Stimulated activated CD4-positive, alpha-beta T cell treated with anti-CD3 and anti-CD28 coated beads, Interleukin-12 subunit alpha, Interleukin-12 subunit beta, amount 100 ng/mL, for 4 hours (primary cell): ENCODE data around the gene RELT.
"Not testable (repeated sequence)": the region's sequence is repeated elsewhere in the genome, so short reads cannot be mapped to it uniquely, and the experiment has no call there.

ENCODE experiments used
- DNase-seq: peaks from one replicate; pipeline ENCODE4 v3.0.0-alpha.2; 2020

RELT gene

DNA sequence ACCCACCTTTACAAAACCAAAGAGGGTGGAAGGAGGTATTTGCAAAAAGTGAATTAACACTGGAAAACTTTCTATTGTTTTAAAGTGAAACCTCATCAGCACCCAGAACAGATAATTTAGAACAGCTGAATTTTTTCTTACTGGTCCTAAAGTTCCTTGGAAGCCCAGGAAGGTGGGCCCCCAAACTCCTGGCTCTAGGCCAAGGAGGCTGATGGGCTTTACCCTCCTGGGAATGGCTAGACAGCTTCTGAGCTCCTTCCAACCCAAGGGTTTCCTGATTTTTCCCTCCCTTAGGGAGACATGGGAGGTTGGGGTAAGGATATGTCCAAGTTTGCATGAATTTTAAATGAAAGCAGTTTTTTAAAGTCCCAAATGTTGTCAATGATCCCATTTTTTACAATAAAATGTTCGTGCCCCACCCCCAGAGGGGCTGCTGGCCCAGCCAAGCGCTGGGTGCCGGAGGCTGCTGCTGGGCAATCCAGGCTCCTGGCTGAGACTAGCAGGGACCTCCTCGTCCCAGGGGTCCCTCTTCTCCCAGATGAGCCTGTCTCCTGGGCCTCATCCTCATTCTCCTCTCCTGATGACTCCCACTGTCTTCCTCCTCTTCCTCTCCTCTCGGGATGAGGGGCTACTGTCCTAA lies 28.4 kb downstream of the RELT start:
- DNase-seq, result no peak

DNA sequence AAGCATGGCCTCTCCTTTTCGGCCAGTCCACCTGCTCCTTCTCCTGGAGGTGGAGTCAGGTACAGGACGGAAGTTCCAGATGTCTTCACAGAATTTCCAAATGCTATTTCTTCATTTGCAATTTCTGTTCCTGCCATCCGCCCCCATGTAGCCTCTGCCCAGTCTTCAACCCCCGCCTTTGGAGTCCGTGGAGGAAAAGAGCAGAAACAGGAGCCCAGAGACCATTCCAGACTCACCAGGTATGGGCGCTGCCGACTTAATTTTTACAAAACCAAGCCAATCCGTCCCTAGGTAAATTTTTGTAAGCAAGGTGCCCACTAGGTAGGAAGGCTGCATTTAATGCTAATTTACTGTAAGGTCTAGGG lies 28.9 kb downstream of the RELT start:
- DNase-seq, result no peak

DNA sequence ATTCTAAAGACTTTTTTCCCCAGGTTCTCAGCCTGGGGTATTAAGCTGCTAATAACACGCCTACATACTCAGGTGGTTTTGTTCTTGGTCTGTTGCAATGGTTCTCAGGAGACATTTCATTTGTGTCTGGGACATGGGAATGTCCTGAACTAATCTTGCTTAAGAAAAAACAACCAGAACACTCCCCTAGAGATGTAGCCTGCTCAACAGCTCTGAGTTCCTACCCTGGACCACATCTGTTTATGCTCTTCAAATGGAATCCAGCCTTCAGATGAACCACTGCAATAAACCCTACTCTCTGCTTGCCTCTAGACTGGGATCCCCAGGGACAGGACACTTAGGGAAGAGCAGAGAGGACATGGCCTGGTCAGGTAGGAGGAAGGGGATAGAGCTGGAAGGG lies 29.9 kb downstream of the RELT start:
- no peak for DNase-seq

GRCh38 chr11:73406619-73407018 lies 30.4 kb downstream of the RELT start:
- DNase-seq, result no peak

DNA sequence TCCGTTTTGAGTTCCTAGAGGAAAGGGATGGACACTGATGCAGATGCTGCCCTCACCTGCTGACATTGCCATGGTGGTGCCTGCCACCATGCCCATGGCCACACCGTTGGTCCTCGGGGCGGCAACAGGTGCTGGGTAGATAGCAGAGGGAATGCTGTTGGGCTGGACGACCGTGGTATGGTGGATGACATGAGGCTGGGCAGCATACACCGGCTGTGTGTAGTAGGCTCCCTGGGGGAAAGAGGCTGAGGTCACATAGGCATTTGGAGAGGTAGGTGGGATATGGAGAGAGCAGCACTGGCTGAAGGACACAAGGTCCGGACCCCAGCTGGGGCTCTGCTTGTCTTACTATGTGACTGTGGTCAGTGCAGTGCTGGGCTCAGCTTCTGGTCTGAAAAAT lies 33.2 kb downstream of the RELT start:
- DNase-seq, result no peak

- DNase-seq, result no peak
These were observed 34.4 kb downstream of the RELT start for GRCh38 chr11:73410627-73411026.

GRCh38 chr11:73411031-73411430 lies 34.8 kb downstream of the RELT start:
- no peak for DNase-seq

DNA sequence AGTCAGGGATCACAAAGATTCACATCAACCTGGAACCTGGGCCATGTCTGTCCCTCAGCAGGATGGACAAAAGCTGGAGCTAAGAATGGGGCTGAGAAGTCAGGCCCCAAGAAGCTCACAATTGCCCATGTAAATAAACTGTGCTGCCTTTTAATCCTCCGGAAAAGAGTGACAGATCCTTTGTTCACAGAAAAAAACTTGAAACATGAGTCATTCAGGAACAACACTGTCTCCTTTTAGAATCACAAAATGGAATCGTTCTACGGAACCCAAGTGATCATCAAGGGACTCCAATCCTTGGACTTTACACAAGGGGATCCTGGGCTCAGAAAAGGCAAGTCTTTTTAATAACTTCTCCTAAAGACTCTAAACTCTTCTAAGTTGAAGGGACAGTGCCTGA lies 36.1 kb downstream of the RELT start:
- no peak for DNase-seq

- no peak for DNase-seq
These were observed 37.1 kb downstream of the RELT start for GRCh38 chr11:73413256-73413655.

DNA sequence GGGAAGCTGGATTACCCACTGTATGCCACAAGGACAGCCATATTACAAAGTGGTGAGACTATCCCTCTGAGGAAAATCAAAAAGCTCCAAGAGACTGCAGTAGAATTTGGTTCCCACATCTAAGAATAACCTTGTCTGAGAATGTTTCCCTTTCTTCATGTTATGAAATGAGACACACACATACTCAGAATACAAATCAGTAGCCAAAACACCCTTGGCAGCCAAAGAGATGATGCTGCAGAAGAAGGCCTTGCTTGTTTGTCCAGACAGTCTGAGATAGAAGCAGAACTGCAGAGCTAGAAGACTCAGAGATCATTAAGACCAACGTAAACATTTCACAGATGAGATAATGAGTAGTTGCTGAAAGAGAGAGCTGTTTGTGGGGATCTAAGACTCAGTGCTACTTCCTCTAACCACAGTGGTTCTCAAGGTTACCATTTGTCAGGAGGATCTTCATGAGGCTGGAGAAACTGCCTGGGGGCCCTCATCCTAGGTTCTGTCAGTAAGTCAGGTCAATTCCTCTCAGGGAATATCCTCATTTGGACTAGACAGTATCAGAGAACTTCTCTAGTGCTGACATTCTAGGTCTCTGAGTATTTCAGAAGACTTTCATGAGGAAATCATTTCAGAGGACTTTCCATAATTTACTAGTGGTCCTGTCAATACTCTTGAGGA lies 38.9 kb downstream of the RELT start:
- DNase-seq, result no peak

GRCh38 chr11:73415854-73416615 lies 39.8 kb downstream of the RELT start:
- DNase-seq, result no peak

DNA sequence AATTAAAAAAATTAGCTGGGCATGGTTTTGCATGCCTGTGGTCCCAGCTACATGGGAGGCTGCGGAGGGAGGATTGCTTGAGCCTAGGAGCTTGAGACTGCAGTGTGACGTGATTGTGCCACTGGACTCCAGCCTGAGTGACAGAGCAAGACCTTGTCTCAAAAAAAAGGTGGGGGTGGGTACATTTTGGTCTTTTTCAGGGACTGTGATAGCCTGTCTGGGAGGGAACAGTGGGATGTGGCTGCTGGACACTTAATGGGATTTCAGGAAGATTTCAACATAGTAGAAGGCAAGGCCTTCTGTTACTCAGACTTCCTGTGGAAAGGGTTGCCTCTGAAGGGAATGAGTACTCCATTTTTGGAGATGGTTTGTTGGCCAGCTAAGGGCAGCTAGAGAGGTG lies 40.6 kb downstream of the RELT start:
- DNase-seq, result no peak

DNA sequence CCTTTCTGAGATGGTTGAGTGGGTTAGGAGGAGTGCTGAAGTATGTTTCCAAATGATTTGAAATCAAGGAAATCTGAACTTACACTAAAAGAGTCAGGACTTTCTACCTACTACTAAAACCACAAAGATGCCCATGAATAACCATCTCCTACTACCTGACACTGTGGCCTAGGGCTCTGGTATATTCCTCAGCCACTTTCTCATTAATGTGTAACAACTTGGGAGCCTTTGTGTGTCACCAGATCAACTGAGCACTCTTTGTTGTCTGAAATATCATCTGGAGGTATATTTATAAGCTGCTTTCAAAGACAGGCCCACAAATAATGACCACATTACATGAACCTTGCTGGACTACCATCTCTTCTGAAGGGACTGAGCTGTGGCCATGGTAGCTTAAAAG lies 43.9 kb downstream of the RELT start:
- DNase-seq, result no peak

DNA sequence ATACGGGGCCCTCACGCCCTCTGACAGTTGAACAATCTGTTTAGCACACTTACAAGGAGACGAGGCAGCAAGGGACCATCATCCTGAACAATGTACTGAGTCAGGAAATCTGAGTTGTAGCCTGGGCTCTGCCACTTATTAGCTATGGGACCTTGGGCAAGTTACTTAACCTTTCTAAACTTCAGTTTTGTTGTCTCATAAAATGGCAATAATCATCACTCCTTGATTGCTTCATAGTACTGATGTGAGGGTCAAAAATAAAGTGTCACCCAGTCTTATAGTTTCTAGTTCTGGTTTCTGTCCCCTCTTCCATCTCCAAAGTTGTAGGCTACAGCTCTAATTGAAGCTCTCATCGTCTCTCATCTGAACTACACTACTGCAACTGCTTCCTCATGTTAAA lies 46.7 kb downstream of the RELT start:
- DNase-seq, result no peak

- DNase-seq, result no peak
These were observed 47.3 kb downstream of the RELT start for GRCh38 chr11:73423506-73423905.

- no peak for DNase-seq
These were observed 48.9 kb downstream of the RELT start for GRCh38 chr11:73425108-73425507.

GRCh38 chr11:73426219-73426850 lies 50.1 kb downstream of the RELT start:
- DNase-seq, result no peak

DNA sequence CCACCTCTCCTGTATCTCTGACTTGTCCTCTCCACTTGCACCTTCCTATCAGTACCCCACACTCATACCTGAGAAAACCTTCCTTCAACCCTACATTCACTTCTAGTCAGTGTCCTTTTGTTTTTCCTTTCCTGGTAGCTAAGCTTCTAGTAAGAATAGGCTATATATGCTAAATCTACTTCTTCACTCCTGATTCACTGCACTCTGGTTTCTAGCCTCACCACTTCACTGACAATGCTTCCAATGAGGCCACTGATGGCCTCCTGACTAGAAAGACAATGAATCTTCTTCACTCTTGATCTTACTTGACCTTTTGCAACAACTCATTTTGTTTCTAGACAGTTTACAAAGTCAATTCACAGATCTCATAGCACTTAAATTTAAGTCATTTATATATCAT lies 52.0 kb downstream of the RELT start:
- no peak for DNase-seq

GRCh38 chr11:73428699-73429098 lies 52.5 kb downstream of the RELT start:
- no peak for DNase-seq

GRCh38 chr11:73429121-73429750 lies 53.0 kb downstream of the RELT start:
- no peak for DNase-seq

- DNase-seq, result no peak
These were observed 54.1 kb downstream of the RELT start for GRCh38 chr11:73430326-73430725.

GRCh38 chr11:73431396-73431795 lies 55.2 kb downstream of the RELT start:
- no peak for DNase-seq

DNA sequence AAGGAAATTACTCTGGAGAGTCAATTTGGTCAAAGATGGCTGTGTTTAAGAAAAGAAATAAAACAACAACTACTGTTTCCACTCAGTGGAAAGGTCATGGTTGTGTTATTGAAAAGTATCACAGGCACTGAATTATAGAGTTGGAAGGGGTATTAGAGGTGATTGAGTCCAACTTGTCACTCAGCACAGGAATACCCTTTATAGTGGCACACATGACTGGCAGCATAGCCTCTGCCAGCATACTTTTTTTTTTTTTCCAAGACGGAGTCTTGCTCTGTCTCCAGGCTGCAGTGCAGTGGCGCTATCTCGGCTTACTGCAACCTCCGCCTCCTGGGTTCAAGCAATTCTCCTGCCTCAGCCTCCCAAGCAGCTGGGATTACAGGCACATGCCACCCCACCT lies 60.7 kb downstream of the RELT start:
- DNase-seq, result not testable (repeated sequence)
